CD4-positive, alpha-beta T cell (primary cell): ENCODE results near the gene HYI. TPM values are rescaled to one million over a fixed set of nuclear protein-coding genes. Genes with fewer than 3 reads are reported as not detected.

Experiments
- ATAC-seq: fragments of 200-7000 bp; cut with Tn5 transposase; one replicate; pipeline ENCODE4 v1.10.0; 2022; ENCODE audit warnings: mild to moderate bottlenecking; ENCODE audit not compliant: poor library complexity
- CTCF ChIA-PET: fragments of 350-600 bp; sonication (Branson Sonifier 250); formaldehyde crosslinking; loops from one replicate; lab custom pipeline; 2021; ENCODE audit warnings: antibody characterized with exemption, inconsistent platforms; lab: Charles Lee
- POLR2A ChIA-PET: fragments of 350-600 bp; sonication (Branson Sonifier 250); formaldehyde crosslinking; loops from one replicate; lab custom pipeline; 2021; ENCODE audit warnings: antibody characterized with exemption, inconsistent platforms; lab: Charles Lee
- DNase-seq, 14 experiments: peaks; one replicate each; pipeline ENCODE4 v3.0.0-alpha.2; 2013 to 2020; ENCODE audit warnings: mixed read lengths in 2 of 14
- H3K27ac ChIP-seq, 2 donors: one replicate each; pipeline versions ENCODE4 v1.5.1 to v1.7.0; 2013; ENCODE audit warnings: low read length in 2 of 2, low read depth in 1 of 2, mild to moderate bottlenecking in 1 of 2
- H3K27me3 ChIP-seq, 2 experiments: 1 replicate in 1 of 2; 2 replicates in 1 of 2; pipeline versions ENCODE4 v1.6.1 to v1.7.0; 2013; ENCODE audit warnings: low read length in 2 of 2, control low read depth in 1 of 2, mild to moderate bottlenecking in 1 of 2, moderate library complexity in 1 of 2; ENCODE audit not compliant: insufficient read depth in 2 of 2, control insufficient read depth in 1 of 2
- H3K36me3 ChIP-seq: one replicate; pipeline ENCODE4 v1.6.1; 2013; ENCODE audit warnings: low read length, control low read depth; ENCODE audit not compliant: insufficient read depth
- H3K4me1 ChIP-seq: one replicate; pipeline ENCODE4 v1.6.1; 2013; ENCODE audit warnings: low read length, control low read depth; ENCODE audit not compliant: insufficient read depth
- H3K4me3 ChIP-seq: one replicate; pipeline ENCODE4 v1.5.1; 2013; ENCODE audit warnings: mild to moderate bottlenecking, low read length, moderate library complexity
- H3K9me3 ChIP-seq, 2 experiments: 1 replicate in 1 of 2; 2 replicates in 1 of 2; pipeline versions ENCODE4 v1.6.1 to v1.7.0; 2013; ENCODE audit warnings: low read length in 2 of 2, mild to moderate bottlenecking in 2 of 2, control low read depth in 1 of 2, moderate library complexity in 1 of 2; ENCODE audit not compliant: control insufficient read depth in 1 of 2, insufficient read depth in 1 of 2
- H3K27ac Mint-ChIP-seq: one replicate; pipeline ENCODE4 v1.8.0; 2020; ENCODE audit warnings: mixed read lengths
- H3K27me3 Mint-ChIP-seq: one replicate; pipeline ENCODE4 v1.8.0; 2021; ENCODE audit warnings: mixed read lengths
- H3K36me3 Mint-ChIP-seq: one replicate; pipeline ENCODE4 v1.8.0; 2021; ENCODE audit warnings: low read depth, mixed read lengths
- H3K4me1 Mint-ChIP-seq: one replicate; pipeline ENCODE4 v1.8.0; 2021; ENCODE audit warnings: low read depth, mixed read lengths
- H3K4me3 Mint-ChIP-seq: one replicate; pipeline ENCODE4 v1.8.0; 2020; ENCODE audit warnings: mild to moderate bottlenecking, mixed read lengths
- H3K9me3 Mint-ChIP-seq: one replicate; pipeline ENCODE4 v1.8.0; 2020; ENCODE audit warnings: mixed read lengths
- intact Hi-C, 2 experiments: fragments of 100-400 bp; cut with DNase I in 1 of 2; cut with micrococcal nuclease in 1 of 2; formaldehyde crosslinking; loops; one replicate each; pipeline versions ENCODE4 v1.15.1 to v1.9.0; 2023 to 2025; cut with DNase I, micrococcal nuclease
- total RNA-seq, 174 experiments: library from RNA in 2 of 174; stranded (reverse) in 2 of 174; gene quantifications; one replicate each; pipeline ENCODE4 v1.2.3 and lab custom pipeline; 2021 to 2026
- TF ChIP-seq, protein P1 (sequence below): fragments of 200-600 bp; IDR thresholded peaks from one replicate; pipeline ENCODE4 v1.8.0; 2022; ENCODE audit warnings: antibody characterized with exemption, mild to moderate bottlenecking

The HYI gene
- total RNA-seq, 2 experiments from 2014 or later = 26.1 to 31.6 TPM

- Histone ChIP-seq H3K9me3 (no peaks in the 10 kb centered on the region), H3K36me3 (peaks cover 64% of the 10 kb centered on the region), H3K27me3 (no peaks in the 10 kb centered on the region), H3K4me1 (peaks cover 16% of the 10 kb centered on the region), H3K27ac (no peak overlapping the region), H3K4me3 (no peak overlapping the region)
- DNase-seq (peak in 1 of 14 experiments; percentile 6), ATAC-seq (no peak)
- Mint-ChIP-seq H3K4me3 (no peak overlapping the region), H3K4me1 (peaks cover 18% of the 10 kb centered on the region), H3K36me3 (peaks cover 79% of the 10 kb centered on the region), H3K27me3 (no peaks in the 10 kb centered on the region), H3K27ac (no peak overlapping the region), H3K9me3 (no peaks in the 10 kb centered on the region)
- TF ChIP-seq, protein P1, sequence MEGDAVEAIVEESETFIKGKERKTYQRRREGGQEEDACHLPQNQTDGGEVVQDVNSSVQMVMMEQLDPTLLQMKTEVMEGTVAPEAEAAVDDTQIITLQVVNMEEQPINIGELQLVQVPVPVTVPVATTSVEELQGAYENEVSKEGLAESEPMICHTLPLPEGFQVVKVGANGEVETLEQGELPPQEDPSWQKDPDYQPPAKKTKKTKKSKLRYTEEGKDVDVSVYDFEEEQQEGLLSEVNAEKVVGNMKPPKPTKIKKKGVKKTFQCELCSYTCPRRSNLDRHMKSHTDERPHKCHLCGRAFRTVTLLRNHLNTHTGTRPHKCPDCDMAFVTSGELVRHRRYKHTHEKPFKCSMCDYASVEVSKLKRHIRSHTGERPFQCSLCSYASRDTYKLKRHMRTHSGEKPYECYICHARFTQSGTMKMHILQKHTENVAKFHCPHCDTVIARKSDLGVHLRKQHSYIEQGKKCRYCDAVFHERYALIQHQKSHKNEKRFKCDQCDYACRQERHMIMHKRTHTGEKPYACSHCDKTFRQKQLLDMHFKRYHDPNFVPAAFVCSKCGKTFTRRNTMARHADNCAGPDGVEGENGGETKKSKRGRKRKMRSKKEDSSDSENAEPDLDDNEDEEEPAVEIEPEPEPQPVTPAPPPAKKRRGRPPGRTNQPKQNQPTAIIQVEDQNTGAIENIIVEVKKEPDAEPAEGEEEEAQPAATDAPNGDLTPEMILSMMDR = no peak
- intact Hi-C loops = loop anchor here in 1 of 2 experiments (1.0 to 10.0 kb wide), 3 partner anchors 62 to 495 kb away; partner anchors contain the start of genes IPO13, MED8 and SZT2
- ChIA-PET POLR2A (no interaction called here), CTCF (no interaction called here)
Measured at GRCh38 chr1:43449708-43450069, 4.0 kb downstream of the HYI start.

DNA sequence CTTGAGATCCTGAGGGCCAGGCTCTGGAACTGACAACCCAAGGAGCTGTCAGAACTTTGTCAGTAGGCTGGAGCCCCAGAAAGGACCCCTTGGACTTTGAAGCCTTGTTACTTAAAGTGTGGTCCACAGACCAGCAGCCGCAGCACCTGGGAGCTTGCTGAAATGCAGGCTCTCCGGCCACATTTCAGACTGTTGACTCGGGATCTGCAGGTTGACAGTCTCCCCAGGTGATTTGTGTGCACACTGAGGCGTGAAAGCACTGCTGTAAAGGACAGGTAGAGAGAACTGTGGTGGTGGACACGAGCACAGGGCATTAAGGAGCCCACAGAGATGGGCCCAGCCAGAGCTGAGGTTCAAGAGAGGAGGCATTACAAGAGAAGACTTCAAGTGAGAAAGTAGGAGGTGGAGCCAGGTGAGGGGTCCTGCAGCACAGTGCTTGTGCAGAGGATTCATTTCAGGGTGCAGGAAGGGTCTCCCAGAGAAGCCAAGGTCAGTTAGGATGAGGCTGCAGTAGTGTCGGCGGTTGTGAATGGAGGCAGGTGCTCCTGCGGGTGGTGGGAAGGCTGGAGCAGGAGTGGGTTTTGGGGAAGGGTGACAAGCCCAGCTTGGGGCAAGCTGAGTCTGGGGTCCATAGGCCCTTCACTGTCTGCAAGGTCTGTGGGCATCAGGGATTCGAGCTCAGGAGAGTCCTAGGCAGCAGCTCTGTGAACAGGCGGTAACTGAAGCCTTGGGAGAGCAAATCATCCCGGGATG lies 4.6 kb downstream of the HYI start:
- H3K9me3 Mint-ChIP-seq = no peaks in the 10 kb centered on the region
- Histone ChIP-seq H3K9me3 (no peaks in the 10 kb centered on the region), H3K4me1 (peaks cover 10% of the 10 kb centered on the region), H3K27me3 (no peaks in the 10 kb centered on the region), H3K36me3 (peaks cover 69% of the 10 kb centered on the region), H3K4me3 (no peak overlapping the region), H3K27ac (no peak overlapping the region)
- TF ChIP-seq, protein P1 = no peak
- DNase-seq (peak in 1 of 14 experiments; percentile 9), ATAC-seq (no peak)
- H3K36me3 Mint-ChIP-seq = peaks cover 80% of the 10 kb centered on the region
- POLR2A ChIA-PET = interaction anchor here (1.9 kb wide), 1 partner anchor 10 kb away, joined by 5 read pairs; no protein-coding TSS in a partner anchor
- H3K27me3 Mint-ChIP-seq = no peaks in the 10 kb centered on the region
- H3K27ac Mint-ChIP-seq = no peak overlapping the region
- H3K4me1 Mint-ChIP-seq = peaks cover 12% of the 10 kb centered on the region
- intact Hi-C loops = loop anchor here in 1 of 2 experiments (1.0 kb wide), 1 partner anchor 88 kb away; no protein-coding TSS in a partner anchor
- H3K4me3 Mint-ChIP-seq = peak overlapping the region; percentile 11
- CTCF ChIA-PET = no interaction called here

- Histone ChIP-seq H3K9me3 (no peaks in the 10 kb centered on the region), H3K4me1 (peaks cover 4% of the 10 kb centered on the region), H3K36me3 (peaks cover 79% of the 10 kb centered on the region), H3K27me3 (no peaks in the 10 kb centered on the region), H3K27ac (no peak overlapping the region), H3K4me3 (no peak overlapping the region)
- POLR2A ChIA-PET = interaction anchor here (1.9 kb wide), 1 partner anchor 9 kb away, joined by 5 read pairs; no protein-coding TSS in a partner anchor
- no peak overlapping the region for H3K4me3 Mint-ChIP-seq
- H3K27me3 Mint-ChIP-seq = no peaks in the 10 kb centered on the region
- no peak for ATAC-seq
- H3K36me3 Mint-ChIP-seq = peaks cover 86% of the 10 kb centered on the region
- H3K9me3 Mint-ChIP-seq = no peaks in the 10 kb centered on the region
- CTCF ChIA-PET = no interaction called here
- no peak overlapping the region for H3K27ac Mint-ChIP-seq
- intact Hi-C loops = no loop called here
- H3K4me1 Mint-ChIP-seq = peaks cover 7% of the 10 kb centered on the region
- DNase-seq = peak in 1 of 14 experiments; percentile 12
- TF ChIP-seq, protein P1 = no peak
Measured at GRCh38 chr1:43447891-43448708, 5.6 kb downstream of the HYI start.
